Neural progenitor cell (in vitro differentiated cells): ENCODE results near the gene LOXL1. TPM values are rescaled to one million over a fixed set of nuclear protein-coding genes. Genes with fewer than 3 reads are reported as not detected.

Experiments used
- DNase-seq: peaks from one replicate; pipeline ENCODE4 v3.0.0-alpha.2; 2016; ENCODE audit warnings: low spot score
- H2AFZ ChIP-seq: fragments of 200-600 bp; sonication (generic); replicated peaks from 2 replicates; pipeline ENCODE4 v1.6.1; 2016; ENCODE audit warnings: antibody characterized with exemption
- H3F3A ChIP-seq: fragments of 200-600 bp; sonication (generic); 2 replicates; pipeline ENCODE4 v1.6.1; 2016; ENCODE audit warnings: antibody characterized with exemption, low read depth
- H3K27ac ChIP-seq: fragments of 200-600 bp; sonication (generic); 2 replicates; pipeline ENCODE4 v1.5.1; 2016; ENCODE audit warnings: mild to moderate bottlenecking
- H3K27me3 ChIP-seq: fragments of 200-600 bp; sonication (generic); 2 replicates; pipeline ENCODE4 v1.6.1; 2016; ENCODE audit warnings: mild to moderate bottlenecking, moderate library complexity
- H3K36me3 ChIP-seq: fragments of 200-600 bp; sonication (generic); 2 replicates; pipeline ENCODE4 v1.5.1; 2016
- H3K4me1 ChIP-seq: fragments of 200-600 bp; sonication (generic); 2 replicates; pipeline ENCODE4 v1.6.1; 2016; ENCODE audit warnings: mixed run types
- H3K4me2 ChIP-seq: fragments of 200-600 bp; sonication (generic); 2 replicates; pipeline ENCODE4 v1.6.1; 2016
- H3K4me3 ChIP-seq: fragments of 200-600 bp; sonication (generic); 2 replicates; pipeline ENCODE4 v1.5.1; 2016
- H3K79me2 ChIP-seq: fragments of 200-600 bp; sonication (generic); 2 replicates; pipeline ENCODE4 v1.6.1; 2016; ENCODE audit warnings: low read depth
- H3K9ac ChIP-seq: fragments of 200-600 bp; sonication (generic); 2 replicates; pipeline ENCODE4 v1.6.1; 2016
- H3K9me3 ChIP-seq: fragments of 200-600 bp; sonication (generic); 2 replicates; pipeline ENCODE4 v1.5.1; 2016; ENCODE audit warnings: low read depth
- H4K20me1 ChIP-seq: fragments of 200-600 bp; sonication (generic); 2 replicates; pipeline ENCODE4 v1.6.1; 2016; ENCODE audit warnings: low read depth
- H3K27ac Mint-ChIP-seq: 3 replicates; pipeline ENCODE4 v1.8.0; 2021; ENCODE audit warnings: mixed read lengths
- H3K27me3 Mint-ChIP-seq: 2 replicates; pipeline ENCODE4 v1.8.0; 2022; ENCODE audit warnings: low read depth, mild to moderate bottlenecking, inconsistent platforms, moderate library complexity, mixed read lengths; ENCODE audit not compliant: insufficient read depth
- H3K36me3 Mint-ChIP-seq: 3 replicates; pipeline ENCODE4 v1.8.0; 2021; ENCODE audit warnings: mixed read lengths
- H3K4me1 Mint-ChIP-seq: 3 replicates; pipeline ENCODE4 v1.8.0; 2021; ENCODE audit warnings: mixed read lengths
- H3K4me3 Mint-ChIP-seq: 3 replicates; pipeline ENCODE4 v1.8.0; 2021; ENCODE audit warnings: mild to moderate bottlenecking, moderate library complexity, mixed read lengths
- H3K9me3 Mint-ChIP-seq: 3 replicates; pipeline ENCODE4 v1.8.0; 2020; ENCODE audit warnings: mixed read lengths
- CTCF ChIP-seq: fragments of 200-600 bp; sonication (generic); IDR thresholded peaks from 2 replicates; pipeline ENCODE4 v1.5.1; 2017; ENCODE audit warnings: antibody characterized with exemption, mild to moderate bottlenecking
- EZH2 ChIP-seq: fragments of 200-600 bp; sonication (generic); IDR thresholded peaks from 2 replicates; pipeline ENCODE4 v1.6.1; 2017; ENCODE audit warnings: antibody characterized with exemption, mild to moderate bottlenecking, moderate library complexity
- EZH2phosphoT487 ChIP-seq: fragments of 200-600 bp; sonication (generic); IDR thresholded peaks from 2 replicates; pipeline ENCODE4 v1.6.1; 2017; ENCODE audit warnings: antibody characterized with exemption
- total RNA-seq: library from RNA; depleted of rRNA; stranded (reverse); fragments of >200 nt; gene quantifications from 2 replicates; pipeline ENCODE4 v1.2.3, GENCODE V29; 2015; ENCODE audit warnings: low replicate concordance

LOXL1 gene
- total RNA-seq, 1 donor from 2014 or later = 5.3 TPM

GRCh38 chr15:73989001-73989798 lies 62.9 kb downstream of the LOXL1 start:
- H3K9me3 Mint-ChIP-seq = no peaks in the 10 kb centered on the region
- peaks cover 2% of the 10 kb centered on the region for H3K36me3 Mint-ChIP-seq
- no peaks in the 10 kb centered on the region for H3K27me3 Mint-ChIP-seq
- TF ChIP-seq EZH2phosphoT487 (no peak), EZH2 (no peak), CTCF (no peak)
- Histone ChIP-seq H3K4me3 (no peak overlapping the region), H3K79me2 (no peaks in the 10 kb centered on the region), H3K9ac (no peak overlapping the region), H3K36me3 (no peaks in the 10 kb centered on the region), H4K20me1 (no peaks in the 10 kb centered on the region), H3K9me3 (no peaks in the 10 kb centered on the region), H3K27me3 (no peaks in the 10 kb centered on the region), H3K4me1 (peaks cover 4% of the 10 kb centered on the region), H3K4me2 (no peak overlapping the region), H3K27ac (no peak overlapping the region), H3F3A (peaks cover 4% of the 10 kb centered on the region), H2AFZ (no peak overlapping the region)
- H3K27ac Mint-ChIP-seq = no peak overlapping the region
- no peak overlapping the region for H3K4me3 Mint-ChIP-seq
- peaks cover 27% of the 10 kb centered on the region for H3K4me1 Mint-ChIP-seq
- DNase-seq = no peak

DNA sequence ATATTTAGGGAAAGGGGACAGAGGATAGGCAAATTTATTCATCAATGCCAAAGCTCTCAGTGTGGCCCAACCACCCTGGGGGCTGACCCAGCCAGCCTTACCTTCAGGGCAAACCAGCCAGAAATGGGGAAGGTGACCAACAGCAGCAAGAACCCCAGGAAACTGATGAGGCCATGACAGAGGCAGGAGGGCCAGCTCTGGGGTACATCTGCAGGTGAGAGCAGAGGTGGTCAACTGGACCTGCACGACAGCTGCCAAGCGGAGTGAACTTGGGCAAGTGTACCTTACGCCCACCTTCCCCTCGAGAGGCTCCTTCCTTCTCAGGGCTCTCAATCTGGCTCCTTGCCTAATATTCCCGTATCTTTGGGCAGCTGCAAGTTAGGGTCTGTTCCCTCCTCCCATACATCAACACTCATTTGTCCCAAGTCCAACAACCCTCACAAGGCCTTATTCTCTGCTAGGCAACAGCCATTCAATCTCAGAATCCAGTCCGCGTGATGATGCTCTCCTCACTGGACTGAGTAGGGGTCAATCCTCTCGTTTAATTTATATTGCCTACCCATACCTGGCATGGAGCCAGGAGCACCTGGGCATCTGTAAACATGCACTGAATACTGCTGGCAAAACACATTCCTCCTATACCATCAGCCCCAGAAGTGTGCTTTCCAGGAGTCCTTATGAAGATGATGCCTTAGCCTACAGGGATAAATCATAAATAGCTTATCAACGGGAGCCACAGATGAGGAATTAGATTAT lies 64.2 kb downstream of the LOXL1 start:
- Mint-ChIP-seq H3K36me3 (no peaks in the 10 kb centered on the region), H3K4me3 (peak overlapping the region; percentile 85), H3K9me3 (no peaks in the 10 kb centered on the region), H3K4me1 (peaks cover 30% of the 10 kb centered on the region), H3K27me3 (peaks cover 2% of the 10 kb centered on the region), H3K27ac (no peak overlapping the region)
- Histone ChIP-seq H3K4me3 (no peak overlapping the region), H3K79me2 (peaks cover 7% of the 10 kb centered on the region), H3K27ac (no peak overlapping the region), H4K20me1 (peaks cover 4% of the 10 kb centered on the region), H3K4me2 (no peak overlapping the region), H3K27me3 (no peaks in the 10 kb centered on the region), H2AFZ (no peak overlapping the region), H3F3A (peaks cover 4% of the 10 kb centered on the region), H3K4me1 (peaks cover 6% of the 10 kb centered on the region), H3K36me3 (no peaks in the 10 kb centered on the region), H3K9me3 (no peaks in the 10 kb centered on the region), H3K9ac (no peak overlapping the region)
- DNase-seq = no peak
- no peak for TF ChIP-seq EZH2
- TF ChIP-seq CTCF = no peak
- TF ChIP-seq EZH2phosphoT487 = no peak

DNA sequence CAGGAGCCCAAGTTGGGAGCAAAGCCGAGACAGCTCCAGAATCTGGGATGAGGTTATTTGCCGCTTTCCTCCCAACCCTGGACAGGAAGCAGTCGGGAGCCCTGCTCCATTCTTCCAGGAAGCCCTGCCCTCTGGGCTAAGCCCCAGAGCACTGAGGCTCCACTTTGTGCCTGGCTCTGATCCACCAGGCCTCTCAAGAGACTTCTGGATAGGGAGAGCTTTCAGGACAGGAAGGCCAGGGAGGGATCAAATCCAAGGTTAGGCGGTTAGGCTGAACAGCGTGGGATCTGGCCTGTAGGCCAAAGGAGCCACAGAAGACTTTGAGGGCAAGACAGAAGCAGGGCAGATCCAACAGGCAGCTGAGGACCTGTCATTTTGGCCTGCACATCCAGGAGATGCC lies 65.0 kb downstream of the LOXL1 start:
- no peak overlapping the region for H2AFZ ChIP-seq
- peaks cover 4% of the 10 kb centered on the region for H3F3A ChIP-seq
- peak overlapping the region; percentile 98 for H3K4me2 ChIP-seq
- peak overlapping the region; percentile 85 for H3K4me3 Mint-ChIP-seq
- peak overlapping the region; percentile 97 for H3K4me3 ChIP-seq
- peaks cover 14% of the 10 kb centered on the region for H3K4me1 ChIP-seq
- TF ChIP-seq CTCF (no peak), EZH2phosphoT487 (no peak), EZH2 (no peak)
- peaks cover 15% of the 10 kb centered on the region for H3K79me2 ChIP-seq
- peaks cover 13% of the 10 kb centered on the region for H4K20me1 ChIP-seq
- H3K9ac ChIP-seq = no peak overlapping the region
- no peaks in the 10 kb centered on the region for H3K9me3 Mint-ChIP-seq
- no peaks in the 10 kb centered on the region for H3K27me3 ChIP-seq
- peaks cover 2% of the 10 kb centered on the region for H3K27me3 Mint-ChIP-seq
- H3K27ac ChIP-seq = no peak overlapping the region
- H3K36me3 ChIP-seq = no peaks in the 10 kb centered on the region
- no peaks in the 10 kb centered on the region for H3K36me3 Mint-ChIP-seq
- peaks cover 26% of the 10 kb centered on the region for H3K4me1 Mint-ChIP-seq
- peak; percentile 15 for DNase-seq
- H3K9me3 ChIP-seq = no peaks in the 10 kb centered on the region
- no peak overlapping the region for H3K27ac Mint-ChIP-seq
